ENCODE measurements around the gene PCDHA10. TPM values are rescaled to one million over a fixed set of nuclear protein-coding genes. Genes with fewer than 3 reads are reported as not detected.
A peak's percentile ranks its signal among the peaks of the same experiment; 100 is the strongest.

The PCDHA10 gene
- total RNA-seq, 6 experiments from 2014 or later = 0.05 to 0.07 (median 0.06) TPM; not detected in 3

- no peak for TF ChIP-seq CTCF (IDR thresholded peaks at IDR 0.05)
- TF ChIP-seq POLR2A (IDR thresholded peaks at IDR 0.05) = no peak
- 44% methylated on average over 22 of the region's 79 CpGs for whole genome bisulfite sequencing (ENCODE audit: insufficient coverage, low coverage, low lambda C conversion rate, missing lambda C conversion rate)
- Histone ChIP-seq H3K4me3 (no peak overlapping the region), H3K27me3 (no peaks in the 10 kb centered on the region), H3K36me3 (no peaks in the 10 kb centered on the region), H3K9me3 (no peaks in the 10 kb centered on the region), H3K4me1 (no peaks in the 10 kb centered on the region), H3K27ac (no peak overlapping the region)
- DNase-seq (peak in 1 of 3 donors; percentile 50), ATAC-seq (peak in 1 of 4 donors; percentile 18)
- intact Hi-C loops (cut with DNase I) = loop anchor here in 1 of 2 donors (10.0 kb wide), 1 partner anchor 161 kb away; no protein-coding TSS in a partner anchor
These were observed 28.4 kb downstream of the PCDHA10 start for GRCh38 chr5:140883927-140884697.

GRCh38 chr5:140916325-140916724 lies 60.6 kb downstream of the PCDHA10 start:
- no peaks in the 10 kb centered on the region for H3K9me3 ChIP-seq
- H3K36me3 ChIP-seq = no peaks in the 10 kb centered on the region
- H3K27me3 ChIP-seq = no peaks in the 10 kb centered on the region
- DNase-seq (no peak), ATAC-seq (no peak)
- H3K4me1 ChIP-seq = no peaks in the 10 kb centered on the region
- intact Hi-C loops (cut with DNase I) = no loop called here
- no peak overlapping the region for H3K27ac ChIP-seq
- TF ChIP-seq CTCF (IDR thresholded peaks at IDR 0.05) (no peak), POLR2A (IDR thresholded peaks at IDR 0.05) (no peak)
- H3K4me3 ChIP-seq = no peak overlapping the region
- WGBS (ENCODE audit: insufficient coverage, low coverage, low lambda C conversion rate, missing lambda C conversion rate) = 44% methylated on average over 1 of the region's 1 CpG

Other genes starting within 250 kb of the PCDHA10 start
- gene CD14, start 222.7 kb upstream of the PCDHA10 start, total RNA-seq = 100 to 1,000 TPM; 174 to 513 (median 244) TPM
- 10 to 100 TPM in 5 of 6 experiments, 1 to 10 TPM in 1; 7.3 to 45.5 (median 23.6) TPM for gene TMCO6, start 216.4 kb upstream of the PCDHA10 start, total RNA-seq
- gene NDUFA2, start 208.3 kb upstream of the PCDHA10 start, total RNA-seq = 10 to 100 TPM; 35.4 to 56.8 (median 52.4) TPM
- gene IK, start 208.1 kb upstream of the PCDHA10 start, total RNA-seq = 10 to 100 TPM; 26.6 to 50.7 (median 30.3) TPM
- 10 to 100 TPM; 13.3 to 18.4 (median 15.0) TPM for gene WDR55, start 191.0 kb upstream of the PCDHA10 start, total RNA-seq
- gene DND1, start 182.3 kb upstream of the PCDHA10 start, total RNA-seq = 1 to 10 TPM in 1 of 6 experiments, under 1 TPM in 5; 0.27 to 1.4 (median 0.69) TPM
- gene HARS1, start 164.5 kb upstream of the PCDHA10 start, total RNA-seq = 10 to 100 TPM; 22.8 to 46.6 (median 37.0) TPM
- gene HARS2, start 164.4 kb upstream of the PCDHA10 start, total RNA-seq = 10 to 100 TPM in 4 of 6 experiments, 1 to 10 TPM in 2; 8.5 to 13.9 (median 11.5) TPM
- 10 to 100 TPM; 11.6 to 26.4 (median 18.0) TPM for gene ZMAT2, start 155.4 kb upstream of the PCDHA10 start, total RNA-seq
- gene PCDHA1, start 69.8 kb upstream of the PCDHA10 start, total RNA-seq = not detected
- not detected for gene PCDHA2, start 61.0 kb upstream of the PCDHA10 start, total RNA-seq
- under 1 TPM in 1 of 6 experiments, not detected in 5; 0.07 TPM for gene PCDHA3, start 54.8 kb upstream of the PCDHA10 start, total RNA-seq
- gene PCDHA4, start 48.8 kb upstream of the PCDHA10 start, total RNA-seq = under 1 TPM in 4 of 6 experiments, not detected in 2; 0.09 to 0.19 (median 0.13) TPM
- gene PCDHA5, start 34.3 kb upstream of the PCDHA10 start, total RNA-seq = under 1 TPM in 1 of 6 experiments, not detected in 5; 0.06 TPM
- under 1 TPM in 1 of 6 experiments, not detected in 5; 0.12 TPM for gene PCDHA6, start 27.9 kb upstream of the PCDHA10 start, total RNA-seq
- under 1 TPM in 2 of 6 experiments, not detected in 4; 0.07 to 0.12 TPM for gene PCDHA7, start 21.6 kb upstream of the PCDHA10 start, total RNA-seq
- not detected for gene PCDHA8, start 14.7 kb upstream of the PCDHA10 start, total RNA-seq
- gene PCDHA9, start 7.5 kb upstream of the PCDHA10 start, total RNA-seq = not detected
- gene PCDHA11, start 13.1 kb downstream of the PCDHA10 start, total RNA-seq = under 1 TPM in 3 of 6 experiments, not detected in 3; 0.04 to 0.51 (median 0.07) TPM
- under 1 TPM in 4 of 6 experiments, not detected in 2; 0.18 to 0.51 (median 0.32) TPM for gene PCDHA12, start 19.4 kb downstream of the PCDHA10 start, total RNA-seq
- gene PCDHA13, start 26.2 kb downstream of the PCDHA10 start, total RNA-seq = 1 to 10 TPM in 3 of 6 experiments, under 1 TPM in 2, not detected in 1; 0.35 to 1.8 (median 1.2) TPM
- gene PCDHAC1, start 70.4 kb downstream of the PCDHA10 start, total RNA-seq = under 1 TPM; 0.18 to 0.86 (median 0.35) TPM
- gene PCDHAC2, start 110.6 kb downstream of the PCDHA10 start, total RNA-seq = 1 to 10 TPM in 3 of 6 experiments, under 1 TPM in 3; 0.68 to 2.2 (median 1.3) TPM
- not detected for gene PCDHB1, start 195.5 kb downstream of the PCDHA10 start, total RNA-seq
- under 1 TPM in 3 of 6 experiments, not detected in 3; 0.11 to 0.19 (median 0.14) TPM for gene PCDHB2, start 238.7 kb downstream of the PCDHA10 start, total RNA-seq
- under 1 TPM in 3 of 6 experiments, not detected in 3; 0.07 to 0.31 (median 0.30) TPM for gene PCDHB3, start 244.6 kb downstream of the PCDHA10 start, total RNA-seq

Measured in right lobe of liver (tissue), 6 donors.